Tibial nerve (tissue), 4 donors: ENCODE measurements around the gene DENND2C. TPM values are rescaled to one million over a fixed set of nuclear protein-coding genes. Genes with fewer than 3 reads are reported as not detected.

ENCODE experiments used
- DNase-seq, 2 donors: peaks; one replicate each; pipeline ENCODE4 v3.0.0-alpha.2; 2019; ENCODE audit warnings: low spot score in 2 of 2
- H3K27ac ChIP-seq, 4 donors: fragments of 200-600 bp; sonication (generic) in 3 of 4; one replicate each; pipeline ENCODE4 v1.5.1; 2017 to 2019; ENCODE audit warnings: mild to moderate bottlenecking in 1 of 4
- H3K27me3 ChIP-seq, 2 donors: fragments of 200-600 bp; sonication (generic) in 1 of 2; one replicate each; pipeline versions ENCODE4 v1.5.1 to v1.6.0; 2017 to 2019
- H3K36me3 ChIP-seq, 3 donors: fragments of 200-600 bp; sonication (generic); one replicate each; pipeline ENCODE4 v1.5.1; 2018 to 2019
- H3K4me1 ChIP-seq, 4 donors: fragments of 200-600 bp; sonication (generic) in 3 of 4; one replicate each; pipeline ENCODE4 v1.5.1; 2017 to 2019
- H3K4me3 ChIP-seq, 4 donors: fragments of 200-600 bp; sonication (generic) in 3 of 4; one replicate each; pipeline ENCODE4 v1.5.1; 2017 to 2019; ENCODE audit warnings: mild to moderate bottlenecking in 1 of 4, moderate library complexity in 1 of 4
- H3K9me3 ChIP-seq, 4 donors: fragments of 200-600 bp; sonication (generic) in 3 of 4; one replicate each; pipeline ENCODE4 v1.5.1; 2017 to 2019
- EP300 ChIP-seq, 2 donors: sonication (generic); formaldehyde crosslinking; IDR thresholded peaks; one replicate each; pipeline ENCODE4 v1.6.1; 2017; ENCODE audit warnings: antibody characterized with exemption in 2 of 2, mild to moderate bottlenecking in 1 of 2
- POLR2A ChIP-seq, 2 donors: fragments of 450-650 bp; IDR thresholded peaks; one replicate each; pipeline ENCODE4 v1.6.1; 2017; ENCODE audit warnings: antibody characterized with exemption in 2 of 2, mild to moderate bottlenecking in 2 of 2, moderate library complexity in 2 of 2
- WGBS, 2 donors: methylation state at CpG; one replicate each; pipeline ENCODE4 v1.1.5; 2018; 5-methylcytosine and 5-hydroxymethylcytosine counted together
- small RNA-seq: library from RNA; depleted of rRNA; stranded (forward); fragments of <200 nt; gene quantifications from one replicate; pipeline ENCODE3, GENCODE V24; 2016
- total RNA-seq, 4 donors: library from RNA; depleted of rRNA; stranded (reverse); fragments of >200 nt; gene quantifications; one replicate each; pipeline ENCODE4 v1.1.0, GENCODE V29; 2016
- TF ChIP-seq, protein P1 (sequence below), 5 experiments: fragments of 200-600 bp in 3 of 5; fragments of 450-650 bp in 2 of 5; sonication (generic) in 3 of 5; IDR thresholded peaks; one replicate each; pipeline ENCODE4 v1.5.1; 2016 to 2019; ENCODE audit warnings: antibody characterized with exemption in 5 of 5, mild to moderate bottlenecking in 3 of 5, moderate library complexity in 2 of 5

The DENND2C gene
- total RNA-seq, 4 donors from 2014 or later = 2.4 to 4.5 (median 3.3) TPM

DNA sequence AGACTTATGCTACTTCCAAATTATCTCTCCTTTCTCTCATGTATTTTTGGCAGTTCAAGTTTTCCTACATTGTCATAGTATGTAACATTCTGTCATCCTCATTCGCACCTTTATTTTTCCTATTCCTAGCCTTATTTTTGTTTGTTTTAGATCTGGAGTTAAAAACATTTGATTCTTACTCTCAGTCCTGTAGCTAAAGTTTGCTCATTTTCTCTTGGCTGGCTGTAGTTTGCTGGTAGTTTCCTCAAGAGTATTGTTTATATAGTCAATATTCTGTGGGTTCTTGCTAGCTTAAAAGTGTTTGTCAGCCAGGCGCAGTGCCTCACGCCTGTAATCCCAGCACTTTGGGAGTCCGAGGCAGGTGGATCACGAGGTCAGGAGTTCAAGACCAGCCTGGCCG lies 129.0 kb downstream of the DENND2C start:
- H3K36me3 ChIP-seq = no peaks in the 10 kb centered on the region
- H3K9me3 ChIP-seq = no peaks in the 10 kb centered on the region
- 69 to 73% methylated on average over 6 of the region's 6 CpGs for WGBS, 2 donors
- DNase-seq = no peak
- TF ChIP-seq, protein P1, sequence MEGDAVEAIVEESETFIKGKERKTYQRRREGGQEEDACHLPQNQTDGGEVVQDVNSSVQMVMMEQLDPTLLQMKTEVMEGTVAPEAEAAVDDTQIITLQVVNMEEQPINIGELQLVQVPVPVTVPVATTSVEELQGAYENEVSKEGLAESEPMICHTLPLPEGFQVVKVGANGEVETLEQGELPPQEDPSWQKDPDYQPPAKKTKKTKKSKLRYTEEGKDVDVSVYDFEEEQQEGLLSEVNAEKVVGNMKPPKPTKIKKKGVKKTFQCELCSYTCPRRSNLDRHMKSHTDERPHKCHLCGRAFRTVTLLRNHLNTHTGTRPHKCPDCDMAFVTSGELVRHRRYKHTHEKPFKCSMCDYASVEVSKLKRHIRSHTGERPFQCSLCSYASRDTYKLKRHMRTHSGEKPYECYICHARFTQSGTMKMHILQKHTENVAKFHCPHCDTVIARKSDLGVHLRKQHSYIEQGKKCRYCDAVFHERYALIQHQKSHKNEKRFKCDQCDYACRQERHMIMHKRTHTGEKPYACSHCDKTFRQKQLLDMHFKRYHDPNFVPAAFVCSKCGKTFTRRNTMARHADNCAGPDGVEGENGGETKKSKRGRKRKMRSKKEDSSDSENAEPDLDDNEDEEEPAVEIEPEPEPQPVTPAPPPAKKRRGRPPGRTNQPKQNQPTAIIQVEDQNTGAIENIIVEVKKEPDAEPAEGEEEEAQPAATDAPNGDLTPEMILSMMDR (IDR thresholded peaks at IDR 0.05) = no peak
- TF ChIP-seq EP300 (IDR thresholded peaks at IDR 0.05) = no peak
- TF ChIP-seq POLR2A (IDR thresholded peaks at IDR 0.05) = no peak
- no peaks in the 10 kb centered on the region for H3K4me1 ChIP-seq
- no peak overlapping the region for H3K4me3 ChIP-seq
- H3K27ac ChIP-seq = no peak overlapping the region
- no peaks in the 10 kb centered on the region for H3K27me3 ChIP-seq

DNA sequence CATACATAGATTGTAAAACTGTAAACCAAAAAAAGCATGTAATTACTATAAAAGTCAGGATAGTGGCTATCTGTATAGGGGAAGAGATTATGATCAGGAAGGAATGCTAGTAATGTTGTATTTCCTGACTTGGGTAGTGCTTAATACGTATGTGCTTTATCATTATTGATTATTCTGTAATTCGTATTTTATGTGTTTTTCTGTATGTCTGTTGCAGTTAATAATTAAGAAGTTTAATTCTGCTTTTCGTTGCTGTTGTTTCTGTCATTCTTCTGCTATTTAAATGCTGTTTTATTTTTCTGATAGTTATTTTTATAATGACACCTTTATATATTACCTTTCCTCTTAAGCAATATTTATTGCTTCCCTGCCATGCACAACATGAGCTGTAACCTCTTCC lies 129.6 kb downstream of the DENND2C start:
- no peak for DNase-seq
- no peak for TF ChIP-seq EP300 (IDR thresholded peaks at IDR 0.05)
- no peak for TF ChIP-seq POLR2A (IDR thresholded peaks at IDR 0.05)
- TF ChIP-seq, protein P1 (IDR thresholded peaks at IDR 0.05) = no peak
- Histone ChIP-seq H3K4me3 (no peak overlapping the region), H3K36me3 (no peaks in the 10 kb centered on the region), H3K9me3 (no peaks in the 10 kb centered on the region), H3K27me3 (no peaks in the 10 kb centered on the region), H3K4me1 (no peaks in the 10 kb centered on the region), H3K27ac (no peak overlapping the region)
- WGBS, 2 donors = 63 to 70% methylated on average over 3 of the region's 3 CpGs

DNA sequence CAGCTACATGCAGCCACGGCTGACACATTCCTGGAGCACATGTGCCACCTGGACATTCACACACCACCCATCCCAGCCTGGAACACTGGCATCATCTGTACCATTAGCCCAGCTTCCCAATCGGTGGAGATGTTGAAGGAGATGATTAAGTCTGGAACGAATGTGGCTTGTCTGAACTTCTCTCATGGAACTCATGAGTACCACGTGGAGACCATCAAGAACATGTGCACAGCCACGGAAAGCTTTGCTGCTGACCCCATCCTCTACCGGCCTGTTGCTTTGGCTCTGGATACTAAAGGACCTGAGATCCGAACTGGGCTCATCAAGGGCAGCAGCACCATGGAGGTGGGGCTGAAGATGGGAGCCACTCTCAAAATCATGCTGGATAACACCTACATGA lies 133.8 kb downstream of the DENND2C start:
- 93% methylated on average over 7 of the region's 7 CpGs for WGBS, 2 donors
- no peaks in the 10 kb centered on the region for H3K9me3 ChIP-seq
- DNase-seq = no peak
- TF ChIP-seq POLR2A (IDR thresholded peaks at IDR 0.05) (no peak), EP300 (IDR thresholded peaks at IDR 0.05) (no peak)
- TF ChIP-seq, protein P1 (IDR thresholded peaks at IDR 0.05) = no peak
- no peak overlapping the region for H3K27ac ChIP-seq
- H3K27me3 ChIP-seq = no peaks in the 10 kb centered on the region
- no peaks in the 10 kb centered on the region for H3K4me1 ChIP-seq
- H3K36me3 ChIP-seq = no peaks in the 10 kb centered on the region
- H3K4me3 ChIP-seq = no peak overlapping the region

DNA sequence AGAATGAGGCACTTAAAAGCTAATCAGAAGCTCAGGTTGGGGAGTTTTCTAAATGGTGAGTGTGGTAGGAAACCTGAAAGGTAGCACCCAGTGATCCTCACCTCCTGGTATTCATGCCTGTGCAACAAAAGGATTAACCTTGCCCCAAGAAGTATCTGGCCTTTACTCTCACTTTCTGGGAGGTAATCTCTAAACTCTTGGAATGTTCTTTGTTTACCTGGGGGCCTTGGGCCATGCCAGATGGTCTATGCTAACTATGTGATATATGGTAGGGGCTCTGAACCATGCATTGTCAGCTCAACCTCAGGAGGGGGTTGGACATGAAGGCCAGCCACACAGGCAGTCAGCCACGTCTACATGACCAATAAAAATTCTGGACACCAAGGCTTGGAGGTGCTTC lies 134.4 kb downstream of the DENND2C start:
- Histone ChIP-seq H3K27ac (no peak overlapping the region), H3K4me1 (no peaks in the 10 kb centered on the region), H3K9me3 (no peaks in the 10 kb centered on the region), H3K4me3 (no peak overlapping the region), H3K36me3 (no peaks in the 10 kb centered on the region), H3K27me3 (no peaks in the 10 kb centered on the region)
- DNase-seq = no peak
- WGBS, 2 donors = 57 to 64% methylated on average over 1 of the region's 1 CpG
- no peak for TF ChIP-seq EP300 (IDR thresholded peaks at IDR 0.05)
- TF ChIP-seq POLR2A (IDR thresholded peaks at IDR 0.05) = no peak
- TF ChIP-seq, protein P1 (IDR thresholded peaks at IDR 0.05) = no peak

Small RNA genes within 50 kb of the gene (small RNA-seq; reads per million reads assigned to genes)
- gene RN7SL432P = not detected

Other genes starting within 250 kb of the DENND2C start
- gene TRIM33, start 158.8 kb downstream of the DENND2C start, total RNA-seq = 10 to 100 TPM; 50.8 to 68.2 (median 53.4) TPM
- 10 to 100 TPM; 25.8 to 35.4 (median 28.4) TPM for gene BCAS2, start 88.4 kb downstream of the DENND2C start, total RNA-seq
- gene AMPD1, start 25.5 kb upstream of the DENND2C start, total RNA-seq = not detected
- 10 to 100 TPM; 16.3 to 22.8 (median 20.1) TPM for gene NRAS, start 46.7 kb upstream of the DENND2C start, total RNA-seq
- gene CSDE1, start 87.9 kb upstream of the DENND2C start, total RNA-seq = 1,000 to 10,000 TPM in 1 of 4 donors, 100 to 1,000 TPM in 3; 528 to 1,344 (median 763) TPM
- 10 to 100 TPM; 19.8 to 58.1 (median 44.0) TPM for gene SIKE1, start 110.6 kb upstream of the DENND2C start, total RNA-seq
- not detected for gene SYCP1, start 184.8 kb upstream of the DENND2C start, total RNA-seq